Liver (tissue), 9 donors: Measurements from ENCODE around the gene ST3GAL3. TPM values are rescaled to one million over a fixed set of nuclear protein-coding genes. Genes with fewer than 3 reads are reported as not detected.

Experiments
- DNase-seq: peaks from one replicate; pipeline ENCODE4 v3.0.0-alpha.2; 2017; ENCODE audit warnings: low spot score
- H3K27ac ChIP-seq, 2 donors: one replicate each; pipeline ENCODE4 v1.7.0; 2013; ENCODE audit warnings: inconsistent platforms in 2 of 2, low read length in 2 of 2, control low read depth in 1 of 2, low read depth in 1 of 2, mild to moderate bottlenecking in 1 of 2
- H3K27me3 ChIP-seq, 4 donors: one replicate each; pipeline versions ENCODE4 v1.6.1 to v1.7.0; 2013; ENCODE audit warnings: low read length in 3 of 4, inconsistent platforms in 1 of 4, mild to moderate bottlenecking in 1 of 4, moderate library complexity in 1 of 4; ENCODE audit not compliant: control insufficient read depth in 4 of 4, insufficient read depth in 4 of 4
- H3K36me3 ChIP-seq, 4 donors: one replicate each; pipeline versions ENCODE4 v1.6.1 to v1.7.0; 2013; ENCODE audit warnings: low read length in 3 of 4, mild to moderate bottlenecking in 3 of 4, low read depth in 1 of 4, moderate library complexity in 1 of 4; ENCODE audit not compliant: control insufficient read depth in 4 of 4, insufficient read depth in 3 of 4
- H3K4me1 ChIP-seq, 4 donors: one replicate each; pipeline versions ENCODE4 v1.6.1 to v1.7.0; 2013; ENCODE audit warnings: low read length in 3 of 4, mild to moderate bottlenecking in 3 of 4, moderate library complexity in 1 of 4; ENCODE audit not compliant: control insufficient read depth in 4 of 4, insufficient read depth in 4 of 4
- H3K4me3 ChIP-seq, 3 donors: one replicate each; pipeline versions ENCODE4 v1.6.1 to v1.7.0; 2013; ENCODE audit warnings: low read length in 3 of 3, control low read depth in 1 of 3, low read depth in 1 of 3, mild to moderate bottlenecking in 1 of 3
- H3K9ac ChIP-seq, 2 donors: one replicate each; pipeline ENCODE4 v1.7.0; 2013; ENCODE audit warnings: low read length in 2 of 2, mild to moderate bottlenecking in 2 of 2, moderate library complexity in 2 of 2, control low read depth in 1 of 2, low read depth in 1 of 2
- H3K9me3 ChIP-seq, 4 donors: one replicate each; pipeline versions ENCODE4 v1.6.1 to v1.7.0; 2013; ENCODE audit warnings: low read length in 3 of 4; ENCODE audit not compliant: control insufficient read depth in 4 of 4
- EGR1 ChIP-seq, 2 donors: IDR thresholded peaks; 2 replicates each; pipeline ENCODE4 v1.6.1; 2016 to 2018; ENCODE audit warnings: antibody characterized with exemption in 2 of 2, low read depth in 2 of 2
- FOXA1 ChIP-seq: IDR thresholded peaks from 2 replicates; pipeline ENCODE4 v1.6.1; 2016; ENCODE audit warnings: antibody characterized with exemption
- FOXA2 ChIP-seq: IDR thresholded peaks from 2 replicates; pipeline ENCODE4 v1.6.1; 2016; ENCODE audit warnings: antibody characterized with exemption
- GABPA ChIP-seq, 2 donors: IDR thresholded peaks in 1 of 2; conservative IDR thresholded peaks in 1 of 2; 2 replicates each; pipeline ENCODE4 v1.6.1; 2016; ENCODE audit warnings: antibody characterized with exemption in 2 of 2, mild to moderate bottlenecking in 1 of 2, moderate library complexity in 1 of 2
- HNF4A ChIP-seq, 2 donors: conservative IDR thresholded peaks; 2 replicates each; pipeline ENCODE4 v1.6.1; 2016; ENCODE audit warnings: antibody characterized with exemption in 2 of 2, mild to moderate bottlenecking in 2 of 2
- HNF4G ChIP-seq: IDR thresholded peaks from 2 replicates; pipeline ENCODE4 v1.6.1; 2016; ENCODE audit warnings: antibody characterized with exemption
- JUND ChIP-seq, 2 donors: IDR thresholded peaks; 2 replicates each; pipeline ENCODE4 v1.6.1; 2016; ENCODE audit warnings: antibody characterized with exemption in 2 of 2
- NR2F2 ChIP-seq: IDR thresholded peaks from 2 replicates; pipeline ENCODE4 v1.6.1; 2016; ENCODE audit warnings: antibody characterized with exemption
- RAD21 ChIP-seq, 2 donors: IDR thresholded peaks; 2 replicates each; pipeline ENCODE4 v1.6.1; 2016; ENCODE audit warnings: antibody characterized with exemption in 2 of 2, mild to moderate bottlenecking in 2 of 2
- RXRA ChIP-seq, 2 donors: IDR thresholded peaks; 2 replicates each; pipeline ENCODE4 v1.6.1; 2017 to 2018; ENCODE audit warnings: antibody characterized with exemption in 2 of 2, mild to moderate bottlenecking in 1 of 2
- SP1 ChIP-seq: IDR thresholded peaks from 2 replicates; pipeline ENCODE4 v1.6.1; 2018; ENCODE audit warnings: antibody characterized with exemption, mild to moderate bottlenecking
- TAF1 ChIP-seq: conservative IDR thresholded peaks from 2 replicates; pipeline ENCODE4 v1.6.1; 2016; ENCODE audit warnings: antibody characterized with exemption, mild to moderate bottlenecking
- YY1 ChIP-seq: IDR thresholded peaks from 2 replicates; pipeline ENCODE4 v1.6.1; 2016; ENCODE audit warnings: antibody characterized with exemption, mild to moderate bottlenecking
- WGBS: extraction: QIAGEN DNeasy Blood & Tissue Kit; methylation state at CpG from one replicate; pipeline ENCODE4 v1.1.7; 2013; 5-methylcytosine and 5-hydroxymethylcytosine counted together
- polyA plus RNA-seq, 2 donors: library from polyadenylated mRNA; stranded (reverse) in 1 of 2; unstranded in 1 of 2; fragments of 200-250 nt in 1 of 2; fragments of >200 nt in 1 of 2; fragmentation: Nextera tagmentation in 1 of 2; extraction: Ambion mirVana in 1 of 2; gene quantifications; one replicate each; pipeline versions ENCODE4 v1.2.1 to v1.2.3, GENCODE V29; 2013 to 2015
- total RNA-seq, 2 donors: library from RNA; depleted of rRNA; stranded (reverse); fragments of >200 nt; gene quantifications; one replicate each; pipeline ENCODE4 v1.2.3, GENCODE V29; 2014
- TF ChIP-seq, protein P1 (sequence below): IDR thresholded peaks from 2 replicates; pipeline ENCODE4 v1.6.1; 2016; ENCODE audit warnings: antibody characterized with exemption
- TF ChIP-seq, protein P2 (sequence below): IDR thresholded peaks from 2 replicates; pipeline ENCODE4 v1.6.1; 2016; ENCODE audit warnings: antibody characterized with exemption
- TF ChIP-seq, protein P3 (sequence below): IDR thresholded peaks from 2 replicates; pipeline ENCODE4 v1.6.1; 2016; ENCODE audit warnings: antibody characterized with exemption, mild to moderate bottlenecking
- TF ChIP-seq, protein P4 (sequence below): IDR thresholded peaks from 2 replicates; pipeline ENCODE4 v1.6.1; 2016; ENCODE audit warnings: antibody characterized with exemption
- TF ChIP-seq, protein P5 (sequence below): fragments of 150-350 bp; IDR thresholded peaks from 2 replicates; pipeline ENCODE4 v1.5.1; 2017; ENCODE audit warnings: improper control_type of control experiment, low read depth, low read length; ENCODE audit not compliant: missing input control
- donor health status: healthy.
- donor health status: healthy.
- donor health status: healthy.
- donor health status: healthy.
- donor health status: healthy.

ST3GAL3 gene
- total and polyA plus RNA-seq, 4 donors, result 4.9 to 11.4 (median 8.1) TPM

DNA sequence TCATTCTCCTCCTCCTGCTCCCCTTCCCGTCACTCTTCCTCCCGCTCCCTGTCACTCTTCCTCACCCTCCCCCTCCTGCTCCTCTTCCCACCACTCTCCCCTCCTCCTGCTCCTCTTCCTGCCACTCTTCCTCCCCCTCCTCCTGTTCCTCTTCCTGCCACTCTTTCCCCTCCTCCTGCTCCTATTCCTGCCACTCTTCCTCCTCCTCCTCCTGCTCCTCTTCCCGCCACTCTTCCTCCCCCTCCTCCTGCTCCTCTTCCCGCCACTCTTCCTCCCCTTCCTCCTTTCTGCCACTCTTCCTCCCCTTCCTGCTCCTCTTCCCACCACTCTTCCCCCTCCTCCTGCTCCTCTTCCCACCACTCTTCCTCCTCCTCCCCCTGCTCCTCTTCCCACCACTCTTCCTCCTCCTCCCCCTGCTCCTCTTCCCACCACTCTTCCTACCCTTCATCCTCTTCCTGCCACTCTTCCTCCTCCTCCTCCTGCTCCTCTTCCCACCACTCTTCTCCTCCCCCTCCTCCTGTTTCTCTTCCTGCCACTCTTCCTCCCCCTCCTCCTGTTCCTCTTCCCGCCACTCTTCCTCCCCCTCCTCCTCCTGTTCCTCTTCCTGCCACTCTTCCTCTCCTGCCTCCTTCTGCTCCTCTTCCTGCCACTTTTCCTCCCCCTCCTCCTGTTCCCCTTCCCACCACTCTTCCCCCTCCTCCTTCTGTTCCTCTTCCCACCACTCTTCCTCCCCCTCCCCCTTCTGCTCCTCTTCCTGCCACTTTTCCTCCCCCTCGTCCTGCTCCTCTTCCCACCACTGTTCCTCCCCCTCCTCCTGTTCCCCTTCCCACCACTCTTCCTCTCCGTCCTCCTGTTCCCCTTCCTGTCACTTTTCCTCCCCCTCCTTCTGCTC is 197.6 kb downstream of the ST3GAL3 start:
- no peaks in the 10 kb centered on the region for H3K4me1 ChIP-seq
- H3K36me3 ChIP-seq, result peaks cover 0 to 6% (median 0%) of the 10 kb centered on the region in 4 donors
- no peaks in the 10 kb centered on the region for H3K27me3 ChIP-seq
- no peak overlapping the region for H3K27ac ChIP-seq
- no peak for DNase-seq
- TF ChIP-seq HNF4A (conservative IDR thresholded peaks at IDR 0.05), result no peak
- TF ChIP-seq, protein P1, sequence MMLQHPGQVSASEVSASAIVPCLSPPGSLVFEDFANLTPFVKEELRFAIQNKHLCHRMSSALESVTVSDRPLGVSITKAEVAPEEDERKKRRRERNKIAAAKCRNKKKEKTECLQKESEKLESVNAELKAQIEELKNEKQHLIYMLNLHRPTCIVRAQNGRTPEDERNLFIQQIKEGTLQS, result no peak
- TF ChIP-seq JUND (IDR thresholded peaks at IDR 0.05), result no peak
- TF ChIP-seq, protein P2, sequence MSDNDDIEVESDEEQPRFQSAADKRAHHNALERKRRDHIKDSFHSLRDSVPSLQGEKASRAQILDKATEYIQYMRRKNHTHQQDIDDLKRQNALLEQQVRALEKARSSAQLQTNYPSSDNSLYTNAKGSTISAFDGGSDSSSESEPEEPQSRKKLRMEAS, result no peak
- TF ChIP-seq GABPA (IDR thresholded peaks at IDR 0.05 in 1 of 2, conservative IDR thresholded peaks at IDR 0.05 in 1 of 2), result no peak
- no peak overlapping the region for H3K4me3 ChIP-seq
- no peak overlapping the region for H3K9ac ChIP-seq
- no peaks in the 10 kb centered on the region for H3K9me3 ChIP-seq
- 58% methylated on average over 7 of the region's 7 CpGs for WGBS

DNA sequence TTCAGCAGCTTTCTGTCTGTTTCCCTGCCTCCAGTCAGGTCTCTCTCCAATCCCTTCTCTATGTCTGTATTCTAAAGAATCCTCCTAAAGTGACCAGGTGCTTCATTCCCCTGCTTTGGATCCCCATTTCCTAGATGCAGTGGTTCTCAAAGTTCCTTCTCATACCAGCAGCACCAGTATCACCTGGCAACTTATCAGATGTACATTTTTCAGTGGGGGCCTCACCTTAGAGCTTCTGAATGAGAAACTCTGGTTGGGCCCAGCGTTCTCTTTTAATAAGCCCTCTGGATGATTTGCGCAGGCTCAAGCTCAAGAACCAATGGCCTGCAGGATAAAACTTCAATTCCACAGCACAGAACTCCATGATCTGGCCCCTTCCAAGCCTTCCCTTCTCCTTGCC is 200.9 kb downstream of the ST3GAL3 start:
- Histone ChIP-seq H3K27ac (no peak overlapping the region), H3K4me1 (no peaks in the 10 kb centered on the region), H3K4me3 (no peak overlapping the region), H3K36me3 (peaks cover 0 to 6% (median 0%) of the 10 kb centered on the region in 4 donors), H3K9ac (no peak overlapping the region), H3K27me3 (no peaks in the 10 kb centered on the region), H3K9me3 (no peaks in the 10 kb centered on the region)
- TF ChIP-seq, protein P3, sequence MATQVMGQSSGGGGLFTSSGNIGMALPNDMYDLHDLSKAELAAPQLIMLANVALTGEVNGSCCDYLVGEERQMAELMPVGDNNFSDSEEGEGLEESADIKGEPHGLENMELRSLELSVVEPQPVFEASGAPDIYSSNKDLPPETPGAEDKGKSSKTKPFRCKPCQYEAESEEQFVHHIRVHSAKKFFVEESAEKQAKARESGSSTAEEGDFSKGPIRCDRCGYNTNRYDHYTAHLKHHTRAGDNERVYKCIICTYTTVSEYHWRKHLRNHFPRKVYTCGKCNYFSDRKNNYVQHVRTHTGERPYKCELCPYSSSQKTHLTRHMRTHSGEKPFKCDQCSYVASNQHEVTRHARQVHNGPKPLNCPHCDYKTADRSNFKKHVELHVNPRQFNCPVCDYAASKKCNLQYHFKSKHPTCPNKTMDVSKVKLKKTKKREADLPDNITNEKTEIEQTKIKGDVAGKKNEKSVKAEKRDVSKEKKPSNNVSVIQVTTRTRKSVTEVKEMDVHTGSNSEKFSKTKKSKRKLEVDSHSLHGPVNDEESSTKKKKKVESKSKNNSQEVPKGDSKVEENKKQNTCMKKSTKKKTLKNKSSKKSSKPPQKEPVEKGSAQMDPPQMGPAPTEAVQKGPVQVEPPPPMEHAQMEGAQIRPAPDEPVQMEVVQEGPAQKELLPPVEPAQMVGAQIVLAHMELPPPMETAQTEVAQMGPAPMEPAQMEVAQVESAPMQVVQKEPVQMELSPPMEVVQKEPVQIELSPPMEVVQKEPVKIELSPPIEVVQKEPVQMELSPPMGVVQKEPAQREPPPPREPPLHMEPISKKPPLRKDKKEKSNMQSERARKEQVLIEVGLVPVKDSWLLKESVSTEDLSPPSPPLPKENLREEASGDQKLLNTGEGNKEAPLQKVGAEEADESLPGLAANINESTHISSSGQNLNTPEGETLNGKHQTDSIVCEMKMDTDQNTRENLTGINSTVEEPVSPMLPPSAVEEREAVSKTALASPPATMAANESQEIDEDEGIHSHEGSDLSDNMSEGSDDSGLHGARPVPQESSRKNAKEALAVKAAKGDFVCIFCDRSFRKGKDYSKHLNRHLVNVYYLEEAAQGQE, result no peak
- no peak for TF ChIP-seq FOXA2
- TF ChIP-seq, protein P1, result no peak
- TF ChIP-seq, protein P4, sequence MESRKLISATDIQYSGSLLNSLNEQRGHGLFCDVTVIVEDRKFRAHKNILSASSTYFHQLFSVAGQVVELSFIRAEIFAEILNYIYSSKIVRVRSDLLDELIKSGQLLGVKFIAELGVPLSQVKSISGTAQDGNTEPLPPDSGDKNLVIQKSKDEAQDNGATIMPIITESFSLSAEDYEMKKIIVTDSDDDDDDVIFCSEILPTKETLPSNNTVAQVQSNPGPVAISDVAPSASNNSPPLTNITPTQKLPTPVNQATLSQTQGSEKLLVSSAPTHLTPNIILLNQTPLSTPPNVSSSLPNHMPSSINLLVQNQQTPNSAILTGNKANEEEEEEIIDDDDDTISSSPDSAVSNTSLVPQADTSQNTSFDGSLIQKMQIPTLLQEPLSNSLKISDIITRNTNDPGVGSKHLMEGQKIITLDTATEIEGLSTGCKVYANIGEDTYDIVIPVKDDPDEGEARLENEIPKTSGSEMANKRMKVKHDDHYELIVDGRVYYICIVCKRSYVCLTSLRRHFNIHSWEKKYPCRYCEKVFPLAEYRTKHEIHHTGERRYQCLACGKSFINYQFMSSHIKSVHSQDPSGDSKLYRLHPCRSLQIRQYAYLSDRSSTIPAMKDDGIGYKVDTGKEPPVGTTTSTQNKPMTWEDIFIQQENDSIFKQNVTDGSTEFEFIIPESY, result no peak
- no peak for TF ChIP-seq YY1
- TF ChIP-seq JUND (IDR thresholded peaks at IDR 0.05), result no peak
- no peak for TF ChIP-seq RXRA (IDR thresholded peaks at IDR 0.05)
- no peak for TF ChIP-seq RAD21 (IDR thresholded peaks at IDR 0.05)
- TF ChIP-seq NR2F2, result no peak
- TF ChIP-seq, protein P5, sequence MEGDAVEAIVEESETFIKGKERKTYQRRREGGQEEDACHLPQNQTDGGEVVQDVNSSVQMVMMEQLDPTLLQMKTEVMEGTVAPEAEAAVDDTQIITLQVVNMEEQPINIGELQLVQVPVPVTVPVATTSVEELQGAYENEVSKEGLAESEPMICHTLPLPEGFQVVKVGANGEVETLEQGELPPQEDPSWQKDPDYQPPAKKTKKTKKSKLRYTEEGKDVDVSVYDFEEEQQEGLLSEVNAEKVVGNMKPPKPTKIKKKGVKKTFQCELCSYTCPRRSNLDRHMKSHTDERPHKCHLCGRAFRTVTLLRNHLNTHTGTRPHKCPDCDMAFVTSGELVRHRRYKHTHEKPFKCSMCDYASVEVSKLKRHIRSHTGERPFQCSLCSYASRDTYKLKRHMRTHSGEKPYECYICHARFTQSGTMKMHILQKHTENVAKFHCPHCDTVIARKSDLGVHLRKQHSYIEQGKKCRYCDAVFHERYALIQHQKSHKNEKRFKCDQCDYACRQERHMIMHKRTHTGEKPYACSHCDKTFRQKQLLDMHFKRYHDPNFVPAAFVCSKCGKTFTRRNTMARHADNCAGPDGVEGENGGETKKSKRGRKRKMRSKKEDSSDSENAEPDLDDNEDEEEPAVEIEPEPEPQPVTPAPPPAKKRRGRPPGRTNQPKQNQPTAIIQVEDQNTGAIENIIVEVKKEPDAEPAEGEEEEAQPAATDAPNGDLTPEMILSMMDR, result no peak
- TF ChIP-seq TAF1, result no peak
- TF ChIP-seq HNF4G, result no peak
- no peak for TF ChIP-seq GABPA (IDR thresholded peaks at IDR 0.05 in 1 of 2, conservative IDR thresholded peaks at IDR 0.05 in 1 of 2)
- no peak for TF ChIP-seq EGR1 (IDR thresholded peaks at IDR 0.05; ENCODE audit: low read depth in 2 of 2)
- TF ChIP-seq SP1, result no peak
- no peak for TF ChIP-seq HNF4A (conservative IDR thresholded peaks at IDR 0.05)
- TF ChIP-seq FOXA1, result no peak
- TF ChIP-seq, protein P2, result no peak
- DNase-seq, result no peak
- 97% methylated on average over 2 of the region's 2 CpGs for WGBS
